OCI-M2 (cell line): ENCODE data around the gene ETS1.

ENCODE experiments used
- DNase-seq: peaks from one replicate; lab custom pipeline; 2025; ENCODE audit not compliant: unreplicated experiment; lab: John Stamatoyannopoulos, UW

The ETS1 gene

DNA sequence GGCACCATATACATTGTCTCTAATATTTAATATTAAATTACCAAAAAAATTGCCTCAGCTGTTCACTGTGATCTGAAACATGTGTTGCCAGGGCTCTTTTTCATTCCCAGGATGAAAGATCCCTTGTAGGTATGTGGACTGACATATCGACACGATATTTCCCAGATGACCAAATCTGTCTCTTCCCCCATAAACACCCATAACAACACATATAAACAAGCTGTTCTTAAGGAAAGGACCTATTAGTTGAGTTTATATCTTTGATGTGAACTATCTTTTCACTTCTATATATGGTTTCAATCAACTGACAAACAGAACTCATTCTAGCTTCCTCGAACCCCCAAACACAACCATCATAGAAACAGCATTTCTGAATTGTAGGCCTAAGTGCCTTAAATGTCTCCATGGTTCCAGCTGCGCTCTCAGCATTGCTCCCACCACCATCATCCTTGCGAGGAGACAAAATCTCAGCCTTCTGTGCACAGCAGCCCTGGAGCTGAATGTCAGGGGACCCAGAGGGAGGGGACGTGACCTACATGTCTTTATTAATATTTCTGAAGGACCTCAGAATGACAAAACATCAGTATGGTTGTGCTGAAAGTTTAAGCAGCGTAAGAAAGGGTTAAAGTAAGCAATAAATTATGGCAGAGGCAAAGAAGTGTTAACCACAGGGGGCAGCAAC is 67.0 kb downstream of the ETS1 start:
- DNase-seq: no peak

- DNase-seq: no peak
Observed at GRCh38 chr11:128519338-128519737, 68.0 kb downstream of the ETS1 start.

GRCh38 chr11:128518493-128519207 is 68.7 kb downstream of the ETS1 start:
- DNase-seq: no peak

DNA sequence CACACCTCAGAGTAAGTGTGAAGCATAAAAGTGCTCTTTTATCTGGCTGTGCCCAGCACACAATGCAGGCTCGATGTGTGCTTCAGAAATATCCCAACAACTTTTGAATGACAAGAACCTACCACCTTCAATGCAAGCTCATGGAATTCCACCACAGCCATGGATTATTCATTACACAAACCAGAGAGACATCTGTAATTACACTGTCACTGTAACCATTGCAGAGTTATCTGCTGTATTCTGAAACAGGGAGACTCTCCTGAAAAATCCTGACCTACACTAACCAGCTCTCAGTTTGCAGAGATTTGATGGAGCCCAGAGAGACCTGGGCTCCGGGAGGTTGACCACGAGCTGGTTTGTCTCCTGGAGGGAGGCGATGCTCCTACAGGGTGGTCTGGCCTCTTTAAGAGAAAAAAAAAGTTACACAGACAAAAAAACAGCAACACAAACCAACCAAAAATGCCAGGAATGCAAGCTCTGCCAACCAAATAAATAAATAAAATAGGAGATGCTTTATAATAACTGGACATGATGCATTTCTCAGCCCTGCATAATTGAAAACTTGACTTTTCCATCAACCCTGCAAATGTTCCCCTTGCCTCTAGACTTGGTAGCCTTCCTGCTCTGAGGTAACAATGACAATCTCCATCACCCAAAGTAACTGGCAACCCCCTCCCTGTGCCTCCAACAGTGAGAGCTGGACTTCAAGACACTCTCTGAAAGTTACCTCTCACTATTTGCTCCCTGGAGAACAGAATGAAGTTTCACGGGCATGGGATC is 69.7 kb downstream of the ETS1 start:
- DNase-seq: no peak

GRCh38 chr11:128516886-128517285 is 70.5 kb downstream of the ETS1 start:
- DNase-seq: no peak

DNA sequence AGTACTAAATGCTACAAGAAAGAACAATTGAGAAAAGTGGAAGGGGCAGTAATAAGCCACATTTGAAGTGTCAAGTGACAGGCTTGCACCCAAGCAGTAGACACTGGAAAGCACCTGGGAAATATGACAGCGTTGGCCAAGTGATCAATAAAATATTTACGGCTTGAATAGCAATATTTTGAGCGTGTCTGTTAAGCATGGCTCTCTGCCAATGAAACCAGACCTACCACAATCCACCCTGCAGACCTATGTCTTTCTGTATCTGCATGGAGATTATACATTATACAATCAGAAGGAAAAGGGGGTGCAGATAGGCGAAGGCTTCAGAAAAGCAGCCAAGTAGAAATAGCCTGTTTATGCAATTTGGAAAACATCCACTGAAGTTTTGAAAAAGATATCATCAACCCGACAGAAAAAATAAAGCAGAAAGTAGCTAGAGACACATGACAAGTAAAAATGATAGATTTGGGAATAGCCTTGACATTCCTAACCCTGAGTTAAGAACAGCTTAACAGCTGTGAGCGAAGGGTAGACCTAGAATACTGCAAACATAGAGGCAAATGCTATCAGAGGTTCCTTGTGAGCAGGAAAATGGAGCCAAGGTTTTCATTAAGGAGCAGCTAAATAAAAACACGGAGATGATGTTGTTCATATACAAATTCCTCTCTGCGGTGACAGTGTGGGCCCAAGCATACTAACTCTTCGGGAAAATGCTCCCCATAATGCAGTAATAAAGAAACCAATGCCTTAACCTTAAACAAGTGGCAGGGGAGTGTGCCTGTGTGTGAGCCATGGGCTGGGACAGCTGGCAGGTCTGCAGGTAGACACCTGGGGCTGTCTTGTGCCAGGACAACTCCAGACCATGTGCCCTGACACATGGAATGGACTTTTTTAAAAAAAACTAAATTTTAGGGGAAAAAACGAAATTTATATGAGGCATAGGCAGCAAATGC is 71.3 kb downstream of the ETS1 start:
- DNase-seq: no peak

GRCh38 chr11:128515086-128515485 is 72.3 kb downstream of the ETS1 start:
- DNase-seq: no peak

DNA sequence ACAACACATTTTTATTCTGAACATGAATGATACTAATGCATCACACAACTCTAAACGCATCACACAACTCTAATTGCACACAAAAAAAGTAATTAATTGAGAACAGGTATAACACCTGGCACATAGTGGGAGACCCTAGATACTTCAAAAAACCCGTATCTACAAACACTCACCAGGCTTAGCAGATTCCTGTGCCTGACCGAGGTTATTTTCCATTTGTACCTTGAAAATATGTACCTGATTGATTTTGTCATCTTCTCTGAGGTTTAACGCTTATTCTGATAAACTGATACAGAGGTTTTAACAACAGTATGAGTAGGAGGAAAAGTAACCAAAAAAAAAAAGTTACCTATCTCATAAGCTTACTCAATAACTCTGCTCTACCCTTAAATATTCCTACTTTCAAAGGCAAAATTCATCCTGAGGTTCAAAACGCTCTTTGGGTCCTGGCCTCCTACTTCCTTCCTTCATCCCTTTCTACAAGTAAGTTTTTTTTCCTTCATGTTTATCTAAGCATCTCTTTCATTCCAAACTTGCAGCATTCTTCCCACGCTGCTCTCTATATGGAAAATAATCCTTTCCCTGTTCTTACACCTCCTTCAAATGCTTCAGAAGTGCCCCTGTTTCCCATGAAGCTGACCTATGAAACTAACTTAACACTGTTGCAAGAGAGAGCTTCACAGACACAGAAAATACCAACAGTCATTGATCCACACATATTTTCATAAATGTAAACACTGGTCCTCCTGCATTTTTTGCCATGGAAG is 73.3 kb downstream of the ETS1 start:
- no peak for DNase-seq

GRCh38 chr11:128512474-128512996 is 74.8 kb downstream of the ETS1 start:
- no peak for DNase-seq

GRCh38 chr11:128511712-128512111 is 75.6 kb downstream of the ETS1 start:
- DNase-seq: no peak

GRCh38 chr11:128509621-128510389 is 77.6 kb downstream of the ETS1 start:
- no peak for DNase-seq

- no peak for DNase-seq
Observed at GRCh38 chr11:128508770-128509510, 78.4 kb downstream of the ETS1 start.

DNA sequence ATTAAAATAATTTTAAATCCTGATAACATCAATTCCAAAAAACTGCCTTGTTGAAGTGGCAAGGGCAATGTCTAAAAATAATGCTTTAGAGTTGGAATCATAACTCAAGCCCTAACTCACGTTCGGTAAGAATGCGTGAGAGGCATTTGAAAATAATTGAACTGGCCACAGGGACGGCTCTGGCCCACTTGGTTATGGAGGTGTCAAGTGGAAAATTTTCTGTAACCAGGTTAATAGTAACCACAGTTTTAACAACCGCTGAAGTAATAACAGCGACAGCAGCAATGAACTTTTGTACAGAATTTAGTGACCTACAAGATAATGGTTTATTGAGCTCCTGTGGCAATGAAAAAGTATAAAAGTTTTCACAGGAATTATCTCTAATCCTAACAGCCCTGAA is 79.4 kb downstream of the ETS1 start:
- no peak for DNase-seq

- DNase-seq: no peak
Observed at GRCh38 chr11:128506999-128507611, 80.3 kb downstream of the ETS1 start.

DNA sequence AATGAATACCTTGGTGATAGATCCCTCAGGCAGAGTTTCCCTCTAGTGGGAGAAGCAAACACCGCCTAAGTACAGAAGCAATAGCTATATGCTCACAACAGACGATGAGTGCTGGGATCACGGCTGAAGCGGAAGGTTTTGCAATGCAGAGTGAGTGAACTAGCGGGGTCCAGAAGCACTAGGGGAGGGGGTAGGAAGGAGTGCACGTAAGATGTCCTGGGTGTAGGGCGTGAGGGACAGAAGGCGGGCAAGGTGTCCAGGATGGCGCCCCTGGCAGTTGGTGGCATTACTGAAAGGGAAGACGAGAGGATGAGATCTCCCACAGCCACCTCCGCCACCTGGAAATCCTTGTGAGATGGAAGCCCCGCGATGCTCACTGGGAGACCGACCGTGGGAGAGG is 81.0 kb downstream of the ETS1 start:
- no peak for DNase-seq

DNA sequence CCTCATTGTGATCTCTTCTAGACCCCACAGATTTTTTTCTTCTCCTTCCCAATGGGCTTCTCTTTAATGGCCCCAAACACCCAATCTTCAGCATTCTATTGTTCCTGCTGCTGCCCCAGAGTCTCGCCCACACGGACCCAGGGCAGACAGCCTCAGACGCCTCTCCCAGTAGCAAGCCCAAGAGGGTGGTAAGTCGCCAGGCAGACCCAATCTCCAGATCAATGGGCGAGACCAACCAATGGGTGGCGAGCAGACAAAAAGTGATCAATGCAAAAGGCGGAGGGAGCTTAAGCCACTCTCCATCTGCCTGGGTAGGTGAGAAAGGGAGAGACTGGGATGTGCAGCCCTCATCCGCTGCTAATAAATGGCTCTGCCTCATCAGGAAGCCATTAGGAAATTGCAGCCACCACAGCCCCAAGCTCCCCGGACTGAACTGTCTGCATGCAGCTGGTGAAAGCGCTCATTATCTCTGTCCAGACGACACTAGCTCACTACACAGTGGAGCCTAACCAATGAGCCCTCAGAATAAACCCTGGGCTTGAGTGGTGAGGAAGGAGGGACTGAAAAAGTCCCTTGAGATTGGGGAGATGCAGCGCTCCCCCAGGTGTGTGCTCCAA is 81.8 kb downstream of the ETS1 start:
- DNase-seq: no peak

- DNase-seq: no peak
Observed at GRCh38 chr11:128504486-128504885, 82.9 kb downstream of the ETS1 start.
